D341Med (cell line): ENCODE results near the gene TEDDM1.

Experiments used
- DNase-seq: peaks from one replicate; pipeline ENCODE4 v3.0.0; 2012; ENCODE audit warnings: low spot score

TEDDM1 gene

GRCh38 chr1:182406012-182406411 is 5.5 kb upstream of the TEDDM1 start:
- DNase-seq: no peak

DNA sequence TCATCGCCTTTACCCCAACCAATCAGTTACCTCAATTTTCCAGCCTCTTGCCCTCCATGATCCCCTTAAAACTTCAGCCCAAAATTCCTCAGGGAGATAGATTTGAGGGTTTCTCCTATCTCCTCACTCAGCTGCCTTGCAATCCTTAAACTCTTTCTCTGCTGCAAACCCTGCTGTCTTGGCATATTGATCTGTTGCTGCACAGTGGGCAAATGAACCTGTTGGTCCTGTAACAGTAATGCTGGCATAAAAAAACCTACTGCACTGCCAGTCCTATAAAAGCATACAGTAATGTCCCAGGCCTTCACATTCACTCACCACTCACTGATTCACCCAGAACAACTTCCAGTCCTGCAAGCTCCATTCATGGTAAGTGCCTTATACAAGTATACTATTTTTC is 5.1 kb upstream of the TEDDM1 start:
- no peak for DNase-seq

DNA sequence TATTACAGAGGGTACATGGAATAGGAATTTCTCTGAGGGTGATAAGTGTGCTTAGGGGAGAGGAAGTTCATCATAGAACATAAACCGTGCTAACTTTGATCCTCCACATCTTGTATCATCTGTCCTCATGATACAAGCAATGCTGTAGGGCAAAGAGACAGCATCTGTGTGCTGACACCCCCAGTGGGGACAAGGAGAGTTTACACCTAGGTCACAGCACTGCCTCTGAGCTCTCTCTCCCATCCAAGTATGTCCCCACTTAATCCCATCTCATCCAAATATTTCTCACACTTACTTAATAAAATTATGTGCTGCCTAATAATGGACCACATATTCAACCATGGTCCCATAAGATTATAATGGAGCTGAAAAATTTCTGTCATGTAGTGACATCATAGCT is 4.3 kb upstream of the TEDDM1 start:
- no peak for DNase-seq

- DNase-seq: no peak
Measured at GRCh38 chr1:182397653-182398393, 2.6 kb downstream of the TEDDM1 start.

DNA sequence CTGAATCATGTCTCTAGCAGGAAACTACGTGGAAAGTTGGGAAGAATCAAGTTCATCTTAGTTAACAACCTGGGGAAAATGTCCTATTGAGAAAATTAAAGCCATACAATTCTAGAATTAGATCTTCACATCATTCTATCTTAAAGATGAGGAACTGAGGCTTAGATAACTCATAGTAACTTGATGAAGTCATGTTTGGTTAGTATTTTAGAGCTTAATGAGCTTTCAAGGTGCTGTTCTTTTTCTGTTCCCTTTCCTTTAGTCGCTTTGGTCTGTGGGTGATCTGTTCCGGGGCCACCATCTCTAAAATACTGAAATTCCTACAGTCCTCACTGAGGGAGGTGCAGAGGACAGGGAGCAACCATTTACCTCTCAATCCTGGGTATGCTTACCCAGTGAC is 4.6 kb downstream of the TEDDM1 start:
- DNase-seq: no peak

GRCh38 chr1:182394055-182394775 is 6.3 kb downstream of the TEDDM1 start:
- no peak for DNase-seq

- no peak for DNase-seq
Measured at GRCh38 chr1:182392050-182393028, 8.1 kb downstream of the TEDDM1 start.

- DNase-seq: peak; percentile 100
Measured at GRCh38 chr1:182391362-182392049, 9.0 kb downstream of the TEDDM1 start, which contains the start of gene GLUL. Gene GLUL, minus strand, starts transcription at chr1:182391790. Its CDS starts 3,053 bp downstream, at chr1:182388737.

DNA sequence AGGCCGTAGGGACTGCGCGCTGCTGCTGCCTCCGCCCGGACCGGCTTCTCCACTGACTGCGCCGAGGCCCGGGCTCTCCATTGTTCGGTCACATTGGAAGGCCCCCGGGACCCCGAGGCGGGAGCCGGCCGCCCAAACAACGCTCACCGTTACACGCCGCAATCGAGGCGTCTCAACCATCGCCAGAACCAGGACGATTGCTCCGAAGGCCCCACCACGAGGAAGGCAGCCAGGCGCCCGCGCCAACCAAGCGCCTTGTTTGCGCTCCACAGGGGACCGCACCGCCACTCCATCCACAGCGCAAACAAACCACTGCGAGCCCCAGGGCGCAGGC is 9.5 kb downstream of the TEDDM1 start:
- DNase-seq: no peak

- no peak for DNase-seq
Measured at GRCh38 chr1:182389619-182390047, 10.8 kb downstream of the TEDDM1 start.

DNA sequence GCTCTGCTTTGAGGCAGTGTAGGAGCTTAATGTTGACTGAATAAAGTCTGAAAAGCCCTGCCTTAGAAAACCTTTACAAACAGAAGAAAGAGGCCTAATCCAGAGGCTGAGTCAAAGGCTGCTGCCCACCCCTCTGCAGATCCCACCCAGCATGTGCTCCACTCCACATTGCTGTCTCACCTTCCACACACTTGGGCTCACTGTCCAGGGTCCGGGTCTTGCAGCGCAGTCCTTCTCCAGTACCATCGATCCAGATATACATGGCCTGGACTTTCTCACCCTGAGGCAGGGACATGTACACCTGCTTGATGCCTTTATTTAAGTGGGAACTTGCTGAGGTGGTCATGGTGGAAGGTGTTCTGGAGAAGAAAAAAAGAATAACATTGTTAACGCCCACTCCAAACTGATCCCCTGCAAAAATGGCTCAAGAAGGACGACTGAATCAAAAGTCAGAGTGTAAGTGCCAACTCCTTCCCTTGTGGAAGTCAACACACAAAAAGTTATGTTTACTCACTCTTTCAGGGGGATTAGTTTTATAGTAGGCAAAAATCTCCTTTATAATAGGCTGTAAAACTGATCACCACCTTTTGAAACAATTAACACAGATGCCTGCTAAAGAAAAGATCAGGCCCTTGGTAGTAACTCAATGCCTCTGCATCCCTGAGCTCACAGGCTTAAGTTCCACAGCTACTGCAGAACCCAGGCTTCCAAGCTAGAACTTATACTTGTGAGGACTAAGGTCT is 11.9 kb downstream of the TEDDM1 start:
- no peak for DNase-seq

DNA sequence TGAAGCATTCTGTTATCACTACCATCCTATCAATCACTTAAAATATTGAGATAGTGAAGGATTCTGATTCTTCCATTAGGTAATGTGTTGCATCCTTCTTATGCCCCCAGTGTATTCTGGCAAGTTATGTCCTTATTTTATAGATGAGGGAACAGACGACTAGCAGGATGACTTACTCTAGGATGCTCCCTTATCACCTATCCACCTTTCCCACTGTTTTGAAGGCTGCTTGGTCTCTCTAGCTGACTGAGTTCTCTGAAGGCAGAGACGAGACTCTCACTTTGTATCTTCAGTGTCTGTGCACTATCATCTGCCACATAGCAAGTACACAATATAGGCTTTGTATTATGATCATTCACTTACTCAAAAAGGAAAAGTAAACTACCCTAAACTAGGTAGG is 12.9 kb downstream of the TEDDM1 start:
- DNase-seq: no peak

DNA sequence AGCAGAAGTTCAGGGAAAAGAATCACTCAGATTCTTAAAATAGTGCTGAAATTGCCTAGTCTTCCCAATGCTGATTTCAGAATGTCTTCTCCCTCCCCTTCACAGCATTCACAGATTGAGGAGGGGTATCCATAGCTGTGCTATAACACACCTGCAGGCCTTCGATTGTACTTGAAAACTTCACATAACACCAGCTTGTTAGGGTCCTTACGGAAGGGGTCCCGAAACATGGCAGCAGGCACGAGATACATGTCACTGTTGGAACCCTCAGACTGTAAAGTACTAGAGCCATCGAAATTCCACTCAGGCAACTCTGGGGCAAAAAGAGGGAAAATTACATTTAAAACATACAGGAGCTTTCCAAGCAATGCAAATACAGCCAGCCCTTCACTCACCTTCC is 13.5 kb downstream of the TEDDM1 start:
- DNase-seq: no peak

DNA sequence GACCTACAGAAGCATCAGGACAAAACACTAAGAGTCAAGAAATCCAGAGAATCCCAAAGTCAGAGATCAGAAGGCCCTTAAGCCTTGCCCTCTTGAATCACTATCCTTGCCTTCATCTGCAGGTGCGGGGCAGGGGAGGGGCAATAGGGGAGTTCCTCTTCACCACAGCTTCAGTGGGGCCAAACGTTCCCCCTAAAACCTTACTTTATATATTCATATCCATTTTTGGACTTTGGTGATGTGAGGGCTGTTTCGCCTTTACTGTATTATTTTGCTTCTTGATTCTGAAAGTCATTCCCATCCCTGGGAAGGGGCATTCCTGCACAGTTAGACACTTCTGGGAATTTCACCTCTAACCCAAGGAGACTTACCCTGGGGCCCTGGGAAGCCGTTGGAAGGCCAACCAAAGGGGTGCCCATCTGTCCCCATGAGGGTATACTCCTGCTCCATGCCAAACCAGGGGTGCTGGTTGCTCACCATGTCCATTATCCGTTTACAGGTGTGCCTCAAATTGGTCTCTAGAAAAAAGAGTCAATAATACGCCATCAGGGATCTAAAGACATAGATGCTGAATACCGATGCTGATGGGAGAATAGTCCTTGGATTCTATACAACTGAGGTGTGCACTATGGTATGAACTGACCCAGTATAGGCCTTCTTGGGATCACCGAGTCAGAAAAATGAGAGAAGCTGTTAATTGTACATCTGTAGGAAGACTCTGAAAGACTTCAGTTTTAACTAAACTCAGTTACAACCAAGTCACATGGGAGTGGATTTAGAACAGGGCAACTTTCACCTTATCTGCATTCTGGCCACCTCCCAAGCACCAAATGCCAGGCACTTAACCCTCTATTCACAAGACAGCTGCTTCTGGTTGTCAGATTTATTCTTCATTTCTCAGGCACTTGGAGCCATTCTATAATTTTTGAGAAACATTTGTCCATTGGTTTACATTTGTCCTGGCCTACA is 14.3 kb downstream of the TEDDM1 start:
- no peak for DNase-seq

DNA sequence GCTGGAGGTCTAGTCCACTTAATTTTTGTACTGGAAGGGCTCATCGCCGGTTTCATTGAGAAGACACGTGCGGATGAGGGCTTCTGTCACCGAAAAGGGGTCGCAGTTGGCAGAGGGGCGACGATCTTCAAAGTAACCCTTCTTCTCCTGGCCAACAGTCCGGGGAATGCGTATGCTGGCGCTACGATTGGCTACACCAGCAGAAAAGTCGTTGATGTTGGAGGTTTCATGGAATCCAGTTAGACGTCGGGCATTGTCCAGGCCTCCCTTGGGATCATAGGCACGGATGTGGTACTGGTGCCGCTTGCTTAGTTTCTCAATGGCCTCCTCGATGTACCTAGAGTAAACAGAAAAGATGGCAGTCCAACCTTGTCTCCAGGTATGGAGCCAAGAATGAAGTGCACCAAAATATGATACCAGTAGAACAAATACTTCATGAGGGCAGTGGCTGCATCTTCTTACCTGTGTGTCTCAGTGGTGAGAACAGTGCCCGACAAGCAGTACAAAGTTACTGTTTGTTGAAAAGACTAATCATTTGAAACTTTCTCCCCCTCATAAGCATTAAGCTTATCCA is 16.0 kb downstream of the TEDDM1 start:
- DNase-seq: no peak

GRCh38 chr1:182383934-182384333 is 16.5 kb downstream of the TEDDM1 start:
- DNase-seq: no peak

GRCh38 chr1:182383037-182383661 is 17.3 kb downstream of the TEDDM1 start:
- DNase-seq: no peak

GRCh38 chr1:182381962-182382819 is 18.3 kb downstream of the TEDDM1 start:
- DNase-seq: no peak
